HepG2 (cell line): Measurements from ENCODE around the gene AUTS2. TPM values are rescaled to one million over a fixed set of nuclear protein-coding genes. Genes with fewer than 3 reads are reported as not detected.

Experiments used
- ATAC-seq: fragments of 200-7000 bp; cut with Tn5 transposase; 3 replicates; pipeline ENCODE4 v1.9.1; 2020; ENCODE audit warnings: mild to moderate bottlenecking, moderate library complexity
- BruUV-seq: library from RNA; stranded (reverse); fragments of 400-500 nt; replicated peaks from 2 replicates; lab custom pipeline; 2021; lab: Mats Ljungman, UMichigan
- CTCF ChIA-PET: fragments of 300-600 bp; formaldehyde crosslinking; extraction: SDS; loops from one replicate; lab custom pipeline; 2021; ENCODE audit warnings: low total read pairs, inconsistent platforms, low intra/inter-chr PET ratio; lab: Yijun Ruan, JAX
- POLR2A ChIA-PET: fragments of 350-600 bp; sonication (Branson Sonifier 250); formaldehyde crosslinking; loops from one replicate; lab custom pipeline; 2020; ENCODE audit warnings: antibody characterized with exemption, inconsistent platforms; lab: Yijun Ruan, JAX
- DNase-seq: peaks from one replicate; pipeline ENCODE4 v3.0.0-alpha.2; 2015; ENCODE audit warnings: low spot score
- FAIRE-seq: peaks from 3 replicates; lab custom pipeline; 2011; peaks lifted over from hg19 to GRCh38; lab: Jason Lieb, UNC
- H2AFZ ChIP-seq: one replicate; pipeline ENCODE4 v1.6.1; 2011; ENCODE audit warnings: low read length, inconsistent platforms
- H3K27ac ChIP-seq: fragments of 300-600 bp; 3 replicates; pipeline ENCODE4 v1.8.0; 2011; ENCODE audit warnings: mixed run types, mild to moderate bottlenecking, mixed read lengths, low read length, inconsistent platforms; ENCODE audit not compliant: insufficient read depth; ENCODE audit errors: extremely low read length
- H3K27me3 ChIP-seq, 2 experiments: fragments of 200-600 bp in 1 of 2; 2 replicates in 1 of 2; 3 replicates in 1 of 2; pipeline versions ENCODE4 v1.6.0 to v1.8.0; 2011; ENCODE audit warnings: low read length in 2 of 2, mild to moderate bottlenecking in 2 of 2, moderate library complexity in 2 of 2, inconsistent platforms in 1 of 2; ENCODE audit not compliant: insufficient read depth in 2 of 2, control insufficient read depth in 1 of 2
- H3K36me3 ChIP-seq, 2 experiments: fragments of 200-600 bp in 1 of 2; replicated peaks in 1 of 2; 2 replicates in 1 of 2; 3 replicates in 1 of 2; pipeline versions ENCODE4 v1.5.1 to v1.8.0; 2011; ENCODE audit warnings: low read length in 2 of 2, inconsistent platforms in 1 of 2; ENCODE audit not compliant: insufficient read depth in 2 of 2, control insufficient read depth in 1 of 2
- H3K4me1 ChIP-seq: 2 replicates; pipeline ENCODE4 v1.5.1; 2012; ENCODE audit warnings: low read length, inconsistent platforms; ENCODE audit not compliant: insufficient read depth
- H3K4me2 ChIP-seq: 2 replicates; pipeline ENCODE4 v1.6.0; 2011; ENCODE audit warnings: low read depth, low read length, inconsistent platforms
- H3K4me3 ChIP-seq, 3 experiments: fragments of 200-600 bp in 1 of 3; sonication (generic), shearing (Covaris generic) in 1 of 3; replicated peaks in 1 of 3; 2 replicates each; pipeline ENCODE4 v1.5.1; 2011 to 2016; ENCODE audit warnings: low read length in 3 of 3, inconsistent platforms in 2 of 3, low read depth in 2 of 3, mild to moderate bottlenecking in 2 of 3, control low read depth in 1 of 3, mixed read lengths in 1 of 3; ENCODE audit not compliant: insufficient read depth in 1 of 3
- H3K79me2 ChIP-seq: one replicate; pipeline ENCODE4 v1.6.1; 2011; ENCODE audit warnings: low read length, inconsistent platforms; ENCODE audit not compliant: insufficient read depth
- H3K9ac ChIP-seq: 2 replicates; pipeline ENCODE4 v1.6.0; 2011; ENCODE audit warnings: mild to moderate bottlenecking, low read depth, low read length, inconsistent platforms; ENCODE audit not compliant: insufficient read depth
- H3K9me3 ChIP-seq: 2 replicates; pipeline ENCODE4 v1.5.1; 2012; ENCODE audit warnings: mild to moderate bottlenecking, low read length
- H4K20me1 ChIP-seq: 2 replicates; pipeline ENCODE4 v1.6.0; 2011; ENCODE audit warnings: inconsistent platforms, mild to moderate bottlenecking, low read length, moderate library complexity; ENCODE audit not compliant: insufficient read depth
- CCDC6 ChIP-seq: sonication (generic); formaldehyde crosslinking; IDR thresholded peaks from 2 replicates; pipeline ENCODE4 v1.8.1; 2022; ENCODE audit warnings: mild to moderate bottlenecking, missing genetic modification reagents, moderate library complexity
- CREB1 ChIP-seq, 2 experiments: fragments of 450-650 bp in 1 of 2; IDR thresholded peaks; 2 replicates each; pipeline ENCODE4 v1.6.1; 2016 to 2017; ENCODE audit warnings: control low read depth in 1 of 2, mild to moderate bottlenecking in 1 of 2, missing compliant biosample characterization in 1 of 2, missing genetic modification characterization in 1 of 2
- ETV6 ChIP-seq: sonication (generic); formaldehyde crosslinking; conservative IDR thresholded peaks from 2 replicates; pipeline ENCODE4 v1.4.0; 2020; ENCODE audit warnings: missing genetic modification reagents
- FOSL1 ChIP-seq: sonication (generic); formaldehyde crosslinking; IDR thresholded peaks from 2 replicates; pipeline ENCODE4 v1.9.0; 2021; ENCODE audit warnings: missing genetic modification reagents, borderline replicate concordance
- HMGA1 ChIP-seq: sonication (generic); formaldehyde crosslinking; conservative IDR thresholded peaks from 2 replicates; pipeline ENCODE4 v1.4.0; 2020; ENCODE audit warnings: missing genetic modification reagents
- HOXA7 ChIP-seq: sonication (generic); formaldehyde crosslinking; IDR thresholded peaks from 2 replicates; pipeline ENCODE4 v1.8.1; 2022; ENCODE audit warnings: mild to moderate bottlenecking, missing genetic modification reagents, moderate library complexity
- KAT7 ChIP-seq: IDR thresholded peaks from 2 replicates; pipeline ENCODE4 v1.6.1; 2018; ENCODE audit warnings: borderline replicate concordance, missing compliant biosample characterization
- MEIS1 ChIP-seq: sonication (generic); formaldehyde crosslinking; IDR thresholded peaks from 2 replicates; pipeline ENCODE4 v1.9.0; 2021; ENCODE audit warnings: mild to moderate bottlenecking, missing genetic modification reagents, moderate library complexity, borderline replicate concordance
- POLR2G ChIP-seq: fragments of 200-400 bp; formaldehyde crosslinking; IDR thresholded peaks from 2 replicates; pipeline ENCODE4 v1.6.1; 2018; ENCODE audit warnings: mild to moderate bottlenecking, low read depth, low read length, moderate library complexity
- TBL1XR1 ChIP-seq: fragments of 150-350 bp; IDR thresholded peaks from 2 replicates; pipeline ENCODE4 v1.6.1; 2014; ENCODE audit warnings: borderline replicate concordance, low read length; ENCODE audit not compliant: partially characterized antibody
- XRCC5 ChIP-seq: fragments of 200-400 bp; formaldehyde crosslinking; optimal IDR thresholded peaks from 2 replicates; pipeline ENCODE3; 2017; ENCODE audit warnings: mild to moderate bottlenecking, low read length
- ZBTB4 ChIP-seq: sonication (generic); formaldehyde crosslinking; IDR thresholded peaks from 2 replicates; pipeline ENCODE4 v1.4.0; 2020; ENCODE audit warnings: missing genetic modification reagents, mild to moderate bottlenecking, borderline replicate concordance
- ZBTB42 ChIP-seq: sonication (generic); formaldehyde crosslinking; IDR thresholded peaks from 2 replicates; pipeline ENCODE4 v1.5.0; 2020; ENCODE audit warnings: mild to moderate bottlenecking, missing genetic modification reagents
- ZNF136 ChIP-seq: sonication (generic); formaldehyde crosslinking; IDR thresholded peaks from 2 replicates; pipeline ENCODE4 v1.8.1; 2022; ENCODE audit warnings: low read depth, mild to moderate bottlenecking, moderate library complexity, missing genetic modification reagents
- ZNF430 ChIP-seq: sonication (generic); formaldehyde crosslinking; IDR thresholded peaks from 2 replicates; pipeline ENCODE4 v1.9.0; 2021; ENCODE audit warnings: mild to moderate bottlenecking, missing genetic modification reagents
- ZNF589 ChIP-seq: sonication (generic); formaldehyde crosslinking; conservative IDR thresholded peaks from 2 replicates; pipeline ENCODE4 v1.8.0; 2022; ENCODE audit warnings: mild to moderate bottlenecking, moderate library complexity, missing genetic modification reagents
- ZNF790 ChIP-seq: sonication (generic); formaldehyde crosslinking; IDR thresholded peaks from 2 replicates; pipeline ENCODE4 v1.8.0; 2022; ENCODE audit warnings: missing genetic modification reagents, mild to moderate bottlenecking, borderline replicate concordance
- ZNF879 ChIP-seq: sonication (generic); formaldehyde crosslinking; IDR thresholded peaks from 2 replicates; pipeline ENCODE4 v1.8.1; 2023; ENCODE audit warnings: missing genetic modification reagents
- WGBS: methylation state at CpG from one replicate; pipeline ENCODE4 v1.1.6; 2017; ENCODE audit warnings: low lambda C conversion rate; 5-methylcytosine and 5-hydroxymethylcytosine counted together
- in situ Hi-C: cut with HindIII; loops from 2 replicates; pipeline ENCODE4 v1.10.0; 2017; ENCODE audit warnings: low pct_unique_long_range_greater_than_20kb; ENCODE audit not compliant: extremely low pct_ligation_motif_present
- intact Hi-C: fragments of 100-400 bp; cut with micrococcal nuclease; formaldehyde crosslinking; loops from one replicate; pipeline ENCODE4 v1.10.0; 2022; ENCODE audit not compliant: unreplicated experiment
- polyA plus RNA-seq, 8 experiments: library from polyadenylated mRNA; depleted of rRNA in 3 of 8; stranded (reverse) in 7 of 8; unstranded in 1 of 8; fragments of >200 nt; fragmentation: Illumina TruSeq in 4 of 8; extraction: Trizol in 4 of 8; gene quantifications; 2 replicates each; pipeline versions ENCODE4 v1.2.1 to v1.2.3, GENCODE V29; 2011 to 2016; ENCODE audit warnings: low read depth in 4 of 8, missing spikeins in 1 of 8, mixed read lengths in 1 of 8; ENCODE audit not compliant: insufficient read depth in 1 of 8
- total RNA-seq, 5 experiments: library from RNA; depleted of rRNA; stranded (reverse); fragments of >200 nt; fragmentation: Illumina TruSeq; extraction: Trizol; gene quantifications; 2 replicates each; pipeline ENCODE4 v1.2.3, GENCODE V29; 2016; ENCODE audit warnings: low read depth in 1 of 5

AUTS2 gene
- total and polyA plus RNA-seq, 2 of the 13 experiments (the other 11 are each of a cell fraction or from before 2014, with no cell fraction given) = 0.38 TPM; not detected in 1

GRCh38 chr7:70592171-70592570 lies 993.9 kb downstream of the AUTS2 start:
- no TSS peak for BruUV-seq
- no peak for ATAC-seq

More at GRCh38 chr7:70592171-70592570, 993.9 kb downstream of the AUTS2 start:
- DNase-seq (no peak), FAIRE-seq (no peak)
- CTCF ChIA-PET = no interaction called here
- no peak overlapping the region for H3K9ac ChIP-seq
- H3K4me1 ChIP-seq = peaks cover 9% of the 10 kb centered on the region
- H3K36me3 ChIP-seq = no peaks in the 10 kb centered on the region
- no peaks in the 10 kb centered on the region for H4K20me1 ChIP-seq
- intact Hi-C loops = no loop called here
- POLR2A ChIA-PET = no interaction called here
- H3K79me2 ChIP-seq = no peaks in the 10 kb centered on the region
- H3K27me3 ChIP-seq = peaks cover 0 to 20% of the 10 kb centered on the region in 2 experiments; a peak in 2 of 5 replicates
- no peak overlapping the region for H3K27ac ChIP-seq
- TF ChIP-seq ZNF879 (CRISPR knock-in tag) (no peak), ZBTB42 (CRISPR knock-in tag) (no peak), ZNF589 (CRISPR knock-in tag) (no peak), FOSL1 (CRISPR knock-in tag) (no peak), KAT7 (CRISPR knock-in tag) (no peak), POLR2G (no peak), ZBTB4 (CRISPR knock-in tag) (no peak), MEIS1 (CRISPR knock-in tag) (no peak), ETV6 (CRISPR knock-in tag) (no peak), CCDC6 (no peak), HOXA7 (CRISPR knock-in tag) (no peak), TBL1XR1 (no peak), ZNF136 (CRISPR knock-in tag) (no peak), XRCC5 (no peak), ZNF790 (CRISPR knock-in tag) (no peak), HMGA1 (CRISPR knock-in tag) (no peak), ZNF430 (CRISPR knock-in tag) (no peak), CREB1 (IDR thresholded peaks at IDR 0.05) (no peak), CREB1 (CRISPR knock-in tag; IDR thresholded peaks at IDR 0.05) (no peak)
- no peak overlapping the region for H2AFZ ChIP-seq
- no peak overlapping the region for H3K4me3 ChIP-seq
- no peak overlapping the region for H3K4me2 ChIP-seq
- H3K9me3 ChIP-seq = no peaks in the 10 kb centered on the region
- in situ Hi-C loops = no loop called here
- WGBS = 29% methylated on average over 4 of the region's 4 CpGs
